PC-3 (cell line): ENCODE data around the gene MACO1.

Source experiments
- CTCF ChIP-seq: fragments of 300-600 bp; sonication (generic); conservative IDR thresholded peaks from 2 replicates; pipeline ENCODE4 v1.5.1; 2017; ENCODE audit warnings: antibody characterized with exemption, low read depth, mild to moderate bottlenecking, low read length
- EZH2phosphoT487 ChIP-seq: fragments of 300-600 bp; sonication (generic); IDR thresholded peaks from 2 replicates; pipeline ENCODE4 v1.6.1; 2018; ENCODE audit warnings: mild to moderate bottlenecking, antibody characterized with exemption, low read length, borderline replicate concordance

- TF ChIP-seq CTCF = no peak
- no peak for TF ChIP-seq EZH2phosphoT487
These were observed 50.9 kb downstream of the MACO1 start for GRCh38 chr1:25481625-25482024.
